ENCODE data around the gene ISG15.

DNA sequence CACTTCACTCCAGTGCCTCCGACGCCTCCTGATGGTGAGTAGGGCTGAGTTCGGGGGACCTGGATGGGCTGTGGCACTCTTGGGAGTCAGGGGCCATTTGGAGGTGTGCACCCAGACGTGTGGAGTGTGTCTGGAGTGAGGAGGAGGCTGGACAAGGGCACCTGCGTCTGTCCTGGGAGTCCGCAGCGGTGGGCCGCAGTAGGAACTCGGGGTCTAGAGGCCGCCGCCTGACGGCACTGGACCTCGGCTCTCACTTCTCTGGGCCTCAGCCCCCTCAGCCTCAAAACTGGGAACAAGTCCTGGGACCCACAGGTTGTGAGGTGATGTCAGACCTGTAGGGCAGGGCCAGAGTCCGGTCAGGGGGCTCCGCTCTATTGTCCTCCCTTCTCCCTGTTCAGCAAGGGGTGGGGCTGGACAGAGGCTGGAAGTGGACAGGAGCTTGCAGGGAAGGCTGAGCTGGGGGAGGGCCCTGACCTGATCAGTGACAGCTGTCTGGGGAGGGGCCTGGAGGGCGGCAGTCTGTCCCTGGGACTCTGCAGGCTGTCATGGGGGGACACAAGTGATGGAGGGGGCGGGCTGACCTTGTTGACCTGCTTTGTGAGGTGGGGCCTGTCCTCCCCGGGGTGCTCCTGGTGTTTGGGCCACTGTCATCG is 22.1 kb downstream of the ISG15 start:
- TF ChIP-seq, protein P1, sequence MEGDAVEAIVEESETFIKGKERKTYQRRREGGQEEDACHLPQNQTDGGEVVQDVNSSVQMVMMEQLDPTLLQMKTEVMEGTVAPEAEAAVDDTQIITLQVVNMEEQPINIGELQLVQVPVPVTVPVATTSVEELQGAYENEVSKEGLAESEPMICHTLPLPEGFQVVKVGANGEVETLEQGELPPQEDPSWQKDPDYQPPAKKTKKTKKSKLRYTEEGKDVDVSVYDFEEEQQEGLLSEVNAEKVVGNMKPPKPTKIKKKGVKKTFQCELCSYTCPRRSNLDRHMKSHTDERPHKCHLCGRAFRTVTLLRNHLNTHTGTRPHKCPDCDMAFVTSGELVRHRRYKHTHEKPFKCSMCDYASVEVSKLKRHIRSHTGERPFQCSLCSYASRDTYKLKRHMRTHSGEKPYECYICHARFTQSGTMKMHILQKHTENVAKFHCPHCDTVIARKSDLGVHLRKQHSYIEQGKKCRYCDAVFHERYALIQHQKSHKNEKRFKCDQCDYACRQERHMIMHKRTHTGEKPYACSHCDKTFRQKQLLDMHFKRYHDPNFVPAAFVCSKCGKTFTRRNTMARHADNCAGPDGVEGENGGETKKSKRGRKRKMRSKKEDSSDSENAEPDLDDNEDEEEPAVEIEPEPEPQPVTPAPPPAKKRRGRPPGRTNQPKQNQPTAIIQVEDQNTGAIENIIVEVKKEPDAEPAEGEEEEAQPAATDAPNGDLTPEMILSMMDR (IDR thresholded peaks at IDR 0.05; ENCODE audit: poor library complexity): no peak
- TF ChIP-seq EZH2 (IDR thresholded peaks at IDR 0.05; ENCODE audit: borderline replicate concordance): no peak

Data from hepatocyte (in vitro differentiated cells).